Measurements from ENCODE around the gene GPN2. TPM values are rescaled to one million over a fixed set of nuclear protein-coding genes. Genes with fewer than 3 reads are reported as not detected.

GPN2 gene
- total and polyA plus RNA-seq, 2 of the 4 experiments (the other 2 are of a cell fraction), result 15.4 to 22.2 TPM

- peak overlapping the region; percentile 8 for H2AFZ ChIP-seq (replicated peaks; ENCODE audit: low read length, poor library complexity)
- H3K4me2 ChIP-seq (ENCODE audit: low read depth, low read length), result no peak overlapping the region
- H3K36me3 ChIP-seq (ENCODE audit: control insufficient read depth, insufficient read depth, low read length), result peaks cover 58% of the 10 kb centered on the region
- H3K79me1 ChIP-seq (ENCODE audit: low read depth in 1 of 2, low read length in 2 of 2), result peaks cover 0 to 9% of the 10 kb centered on the region in 2 experiments; a peak in 1 of 4 replicates
- no peak overlapping the region for H3K14ac ChIP-seq (replicated peaks; ENCODE audit: low read depth, low read length)
- intact Hi-C loops (cut with micrococcal nuclease) (loop anchor here (1.0 kb wide), 1 partner anchor 25 kb away; no protein-coding TSS in a partner anchor), in situ Hi-C loops (cut with MboI; ENCODE audit: low sequenced_read_pairs) (no loop called here), dilution Hi-C loops (cut with HindIII; ENCODE audit: low sequenced_read_pairs, unreplicated experiment) (no loop called here)
- no peak overlapping the region for H4K5ac ChIP-seq (ENCODE audit: low read depth, low read length)
- no peak overlapping the region for H2BK20ac ChIP-seq (ENCODE audit: low read depth, low read length)
- no peak overlapping the region for H3K18ac ChIP-seq (ENCODE audit: low read depth, low read length)
- ChIA-PET POLR2A (ENCODE audit: unreplicated experiment) (interaction anchor here (0.5 kb wide), 1 partner anchor 63 kb away, joined by 5 read pairs; no protein-coding TSS in a partner anchor), CTCF (no interaction called here)
- peak overlapping the region; percentile 59; the same call in 1 of the 2 replicates for H2AK5ac ChIP-seq (ENCODE audit: low read depth, low read length)
- H3K4ac ChIP-seq (ENCODE audit: low read depth, low read length), result no peak overlapping the region
- WGBS, 2 experiments (ENCODE audit: extremely low coverage in 2 of 2, insufficient read length in 1 of 2), result no CpG with 5 or more reads among the region's 3 CpGs
- H4K91ac ChIP-seq (ENCODE audit: insufficient read depth, low read depth, low read length), result no peak overlapping the region
- no TSS peak for BruUV-seq (replicated peaks)
- H2BK15ac ChIP-seq (ENCODE audit: low read depth, low read length), result no peak overlapping the region
- no peaks in the 10 kb centered on the region for H3K9me3 ChIP-seq (ENCODE audit: control insufficient read depth, insufficient read depth, low read length)
- no peak overlapping the region for H4K8ac ChIP-seq (ENCODE audit: low read depth in 2 of 2, low read length in 2 of 2)
- peaks cover 8% of the 10 kb centered on the region; the same call in 1 of the 2 replicates for H4K20me1 ChIP-seq (ENCODE audit: insufficient read depth, low read length)
- H3K4me3 ChIP-seq (ENCODE audit: insufficient read depth, low read depth, low read length), result no peak overlapping the region
- peak overlapping the region; percentile 2 for H2AK9ac ChIP-seq (replicated peaks; ENCODE audit: low read depth, low read length, poor library complexity)
- TF ChIP-seq CEBPB (IDR thresholded peaks at IDR 0.05; ENCODE audit: low read depth, low read length) (0 out of 2 replicates have a peak, but pooled peaks have one; percentile 4), RAD21 (IDR thresholded peaks at IDR 0.05; ENCODE audit: low read length) (peak; percentile 86), POLR2A (IDR thresholded peaks at IDR 0.05; ENCODE audit: low read depth, low read length) (0 out of 2 replicates have a peak, but pooled peaks have one; percentile 40), RCOR1 (IDR thresholded peaks at IDR 0.05; ENCODE audit: insufficient replicate concordance, low read length) (peak; percentile 66), MAZ (IDR thresholded peaks at IDR 0.05; ENCODE audit: borderline replicate concordance, low read depth, low read length) (peak; percentile 61; the same call in 1 of the 2 replicates), SMC3 (IDR thresholded peaks at IDR 0.05; ENCODE audit: low read depth, low read length) (peak; percentile 91), FOS (IDR thresholded peaks at IDR 0.05; ENCODE audit: low read depth, low read length) (no peak), MXI1 (IDR thresholded peaks at IDR 0.05; ENCODE audit: borderline replicate concordance, low read depth, low read length) (no peak), CHD1 (IDR thresholded peaks at IDR 0.05; ENCODE audit: low read depth, low read length) (no peak), CTCF (conservative IDR thresholded peaks at IDR 0.05; ENCODE audit: low read depth, low read length) (peak; percentile 88), RFX5 (IDR thresholded peaks at IDR 0.05; ENCODE audit: low read depth, low read length) (no peak), BHLHE40 (IDR thresholded peaks at IDR 0.05; ENCODE audit: low read depth, low read length) (no peak), NFE2L2 (IDR thresholded peaks at IDR 0.05; ENCODE audit: low read depth, low read length) (no peak), MAFK (IDR thresholded peaks at IDR 0.05; ENCODE audit: low read depth, low read length) (peak; percentile 37; the same call in 1 of the 2 replicates)
- TF ChIP-seq, protein P1, sequence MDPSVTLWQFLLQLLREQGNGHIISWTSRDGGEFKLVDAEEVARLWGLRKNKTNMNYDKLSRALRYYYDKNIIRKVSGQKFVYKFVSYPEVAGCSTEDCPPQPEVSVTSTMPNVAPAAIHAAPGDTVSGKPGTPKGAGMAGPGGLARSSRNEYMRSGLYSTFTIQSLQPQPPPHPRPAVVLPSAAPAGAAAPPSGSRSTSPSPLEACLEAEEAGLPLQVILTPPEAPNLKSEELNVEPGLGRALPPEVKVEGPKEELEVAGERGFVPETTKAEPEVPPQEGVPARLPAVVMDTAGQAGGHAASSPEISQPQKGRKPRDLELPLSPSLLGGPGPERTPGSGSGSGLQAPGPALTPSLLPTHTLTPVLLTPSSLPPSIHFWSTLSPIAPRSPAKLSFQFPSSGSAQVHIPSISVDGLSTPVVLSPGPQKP (IDR thresholded peaks at IDR 0.05; ENCODE audit: borderline replicate concordance, low read depth, low read length), result no peak
- TF ChIP-seq, protein P2, sequence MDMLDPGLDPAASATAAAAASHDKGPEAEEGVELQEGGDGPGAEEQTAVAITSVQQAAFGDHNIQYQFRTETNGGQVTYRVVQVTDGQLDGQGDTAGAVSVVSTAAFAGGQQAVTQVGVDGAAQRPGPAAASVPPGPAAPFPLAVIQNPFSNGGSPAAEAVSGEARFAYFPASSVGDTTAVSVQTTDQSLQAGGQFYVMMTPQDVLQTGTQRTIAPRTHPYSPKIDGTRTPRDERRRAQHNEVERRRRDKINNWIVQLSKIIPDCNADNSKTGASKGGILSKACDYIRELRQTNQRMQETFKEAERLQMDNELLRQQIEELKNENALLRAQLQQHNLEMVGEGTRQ (IDR thresholded peaks at IDR 0.05; ENCODE audit: low read depth, low read length), result no peak
- peaks cover 10% of the 10 kb centered on the region for H3K4me1 ChIP-seq (ENCODE audit: control insufficient read depth, insufficient read depth, low read length)
- H3K27ac ChIP-seq (ENCODE audit: insufficient read depth, low read length), result no peak overlapping the region
- H3K23ac ChIP-seq (ENCODE audit: low read depth, low read length), result no peak overlapping the region
- no peak overlapping the region for H2BK5ac ChIP-seq (ENCODE audit: low read depth, low read length, poor library complexity, severe bottlenecking)
- H3K27me3 ChIP-seq (ENCODE audit: control insufficient read depth, insufficient read depth, low read length), result no peaks in the 10 kb centered on the region
- DNase-seq (peak; percentile 80), ATAC-seq (ENCODE audit: low read depth) (peak; percentile 87)
- peaks cover 5% of the 10 kb centered on the region; the same call in 1 of the 2 replicates for H3K9me1 ChIP-seq (ENCODE audit: insufficient read depth, low read length)
- no peak overlapping the region for H2BK120ac ChIP-seq (ENCODE audit: low read depth, low read length)
- no peak overlapping the region for H3K56ac ChIP-seq (ENCODE audit: extremely low read depth, insufficient read depth, low read length)
- H3K9ac ChIP-seq (ENCODE audit: low read depth, low read length), result no peak overlapping the region
Measured at GRCh38 chr1:26853156-26853555, 36.9 kb downstream of the GPN2 start.

All from IMR-90 (cell line).